Neural cell (in vitro differentiated cells): ENCODE data around the gene PIGA. TPM values are rescaled to one million over a fixed set of nuclear protein-coding genes. Genes with fewer than 3 reads are reported as not detected.

Source experiments
- H2AFZ ChIP-seq: fragments of 200-600, 300-800 bp; sonication (generic), shearing (Covaris generic); 2 replicates; pipeline ENCODE4 v1.6.0; 2014; ENCODE audit warnings: low read depth, mild to moderate bottlenecking, antibody characterized with exemption, low read length, moderate library complexity
- H3F3A ChIP-seq: fragments of 200-600 bp; shearing (Covaris generic); 2 replicates; pipeline ENCODE4 v1.6.1; 2016; ENCODE audit warnings: mild to moderate bottlenecking, moderate library complexity, mixed read lengths, antibody characterized with exemption, low read length; ENCODE audit not compliant: insufficient read depth, poor library complexity, severe bottlenecking
- H3K27ac ChIP-seq: fragments of 200-600, 300-800 bp; sonication (generic), shearing (Covaris generic); 2 replicates; pipeline ENCODE4 v1.5.1; 2014; ENCODE audit warnings: mild to moderate bottlenecking, low read length, moderate library complexity
- H3K27me3 ChIP-seq: fragments of 300-800, 200-600 bp; sonication (generic), shearing (Covaris generic); 2 replicates; pipeline ENCODE4 v1.6.0; 2014; ENCODE audit warnings: mild to moderate bottlenecking, low read depth, low read length, moderate library complexity; ENCODE audit not compliant: insufficient read depth
- H3K36me3 ChIP-seq: fragments of 300-800, 200-600 bp; sonication (generic), shearing (Covaris generic); 2 replicates; pipeline ENCODE4 v1.5.1; 2014; ENCODE audit warnings: mild to moderate bottlenecking, antibody characterized with exemption, low read length, moderate library complexity; ENCODE audit not compliant: insufficient read depth
- H3K4me2 ChIP-seq: fragments of 300-800, 200-600 bp; sonication (generic), shearing (Covaris generic); 2 replicates; pipeline ENCODE4 v1.6.0; 2014; ENCODE audit warnings: mild to moderate bottlenecking, low read length
- H3K4me3 ChIP-seq: fragments of 300-800, 200-600 bp; sonication (generic), shearing (Covaris generic); 2 replicates; pipeline ENCODE4 v1.5.1; 2014; ENCODE audit warnings: mild to moderate bottlenecking, low read length, moderate library complexity
- H3K79me2 ChIP-seq: fragments of 200-600 bp; shearing (Covaris generic); replicated peaks from 2 replicates; pipeline ENCODE4 v1.6.0; 2014; ENCODE audit warnings: mild to moderate bottlenecking, low read length, moderate library complexity; ENCODE audit not compliant: insufficient read depth
- H3K9ac ChIP-seq: fragments of 300-800, 200-600 bp; sonication (generic), shearing (Covaris generic); 2 replicates; pipeline ENCODE4 v1.6.1; 2016; ENCODE audit warnings: mild to moderate bottlenecking, low read length, mixed read lengths
- H3K9me2 ChIP-seq: fragments of 200-600 bp; shearing (Covaris generic); 2 replicates; pipeline ENCODE4 v1.6.1; 2016; ENCODE audit warnings: mild to moderate bottlenecking, low read length, mixed read lengths; ENCODE audit not compliant: insufficient read depth
- H3K9me3 ChIP-seq: fragments of 200-600, 300-800 bp; sonication (generic), shearing (Covaris generic); 2 replicates; pipeline ENCODE4 v1.6.1; 2016; ENCODE audit warnings: mild to moderate bottlenecking, mixed run types, low read length, moderate library complexity, mixed read lengths
- H4K20me1 ChIP-seq: fragments of 200-600 bp; shearing (Covaris generic); 2 replicates; pipeline ENCODE4 v1.6.1; 2016; ENCODE audit warnings: mild to moderate bottlenecking, mixed run types; ENCODE audit not compliant: insufficient read depth
- EP300 ChIP-seq: fragments of 450-650 bp; conservative IDR thresholded peaks from 2 replicates; pipeline ENCODE4 v1.6.1; 2014; ENCODE audit warnings: antibody characterized with exemption, mild to moderate bottlenecking, moderate library complexity; ENCODE audit not compliant: poor library complexity, severe bottlenecking
- EZH2 ChIP-seq: fragments of 200-600, 300-800 bp; shearing (Covaris generic), sonication (generic); IDR thresholded peaks from 2 replicates; pipeline ENCODE4 v1.6.1; 2014; ENCODE audit warnings: antibody characterized with exemption, low read length, borderline replicate concordance, mild to moderate bottlenecking; ENCODE audit not compliant: insufficient read depth, poor library complexity, severe bottlenecking
- MXI1 ChIP-seq: fragments of 450-650 bp; conservative IDR thresholded peaks from 2 replicates; pipeline ENCODE4 v1.6.1; 2014; ENCODE audit warnings: antibody characterized with exemption, mild to moderate bottlenecking; ENCODE audit not compliant: poor library complexity, severe bottlenecking
- POLR2AphosphoS5 ChIP-seq: IDR thresholded peaks from 2 replicates; pipeline ENCODE4 v1.6.1; 2012
- RAD21 ChIP-seq: fragments of 450-650 bp; conservative IDR thresholded peaks from 2 replicates; pipeline ENCODE4 v1.6.1; 2014; ENCODE audit warnings: antibody characterized with exemption, mild to moderate bottlenecking, moderate library complexity
- SMC3 ChIP-seq: fragments of 450-650 bp; conservative IDR thresholded peaks from 2 replicates; pipeline ENCODE4 v1.6.1; 2014; ENCODE audit warnings: antibody characterized with exemption, mild to moderate bottlenecking, moderate library complexity; ENCODE audit not compliant: poor library complexity
- TAF1 ChIP-seq: IDR thresholded peaks from 2 replicates; pipeline ENCODE4 v1.6.1; 2012; ENCODE audit warnings: low read depth
- polyA plus RNA-seq: library from polyadenylated mRNA; depleted of rRNA; stranded (reverse); fragments of >200 nt; gene quantifications from 2 replicates; pipeline ENCODE4 v1.2.3, GENCODE V29; 2014
- TF ChIP-seq, protein P1 (sequence below): fragments of 450-650 bp; IDR thresholded peaks from 2 replicates; pipeline ENCODE4 v1.5.1; 2014; ENCODE audit warnings: antibody characterized with exemption, mild to moderate bottlenecking, moderate library complexity; ENCODE audit not compliant: poor library complexity, severe bottlenecking
- TF ChIP-seq, protein P2 (sequence below): IDR thresholded peaks from 2 replicates; pipeline ENCODE4 v1.6.1; 2012; ENCODE audit warnings: borderline replicate concordance

PIGA gene
- polyA plus RNA-seq, 1 donor from 2014 or later, result 17.5 TPM

DNA sequence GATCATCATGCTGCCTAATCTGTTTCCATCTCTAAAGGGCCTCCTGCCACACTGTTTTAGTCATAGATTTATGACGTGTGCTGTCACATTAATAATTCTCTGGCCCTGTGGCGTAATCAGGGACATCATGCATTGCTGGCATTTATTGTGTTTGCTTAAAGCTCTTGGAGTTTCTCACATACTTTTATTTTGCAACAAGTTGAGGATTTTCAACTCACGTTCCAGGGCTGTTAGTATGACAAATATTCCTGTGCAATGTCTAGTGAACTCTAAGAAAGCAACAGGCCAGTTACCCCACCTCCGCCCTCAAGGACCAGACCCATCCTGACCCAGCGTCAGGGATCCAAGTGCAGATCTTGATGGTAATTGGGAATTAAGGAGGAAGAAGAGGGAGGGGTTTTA lies 7.8 kb upstream of the PIGA start:
- H3K9me2 ChIP-seq, result no peaks in the 10 kb centered on the region
- no peak for TF ChIP-seq POLR2AphosphoS5
- H3K79me2 ChIP-seq, result no peaks in the 10 kb centered on the region
- H3K9ac ChIP-seq, result no peak overlapping the region
- H3K36me3 ChIP-seq, result no peaks in the 10 kb centered on the region
- H3K27me3 ChIP-seq, result no peaks in the 10 kb centered on the region
- no peaks in the 10 kb centered on the region for H4K20me1 ChIP-seq
- H3K27ac ChIP-seq, result no peak overlapping the region
- H3K4me2 ChIP-seq, result no peak overlapping the region
- H3K9me3 ChIP-seq, result no peaks in the 10 kb centered on the region
- H3F3A ChIP-seq, result no peaks in the 10 kb centered on the region
- no peak overlapping the region for H3K4me3 ChIP-seq
- H2AFZ ChIP-seq, result no peak overlapping the region

DNA sequence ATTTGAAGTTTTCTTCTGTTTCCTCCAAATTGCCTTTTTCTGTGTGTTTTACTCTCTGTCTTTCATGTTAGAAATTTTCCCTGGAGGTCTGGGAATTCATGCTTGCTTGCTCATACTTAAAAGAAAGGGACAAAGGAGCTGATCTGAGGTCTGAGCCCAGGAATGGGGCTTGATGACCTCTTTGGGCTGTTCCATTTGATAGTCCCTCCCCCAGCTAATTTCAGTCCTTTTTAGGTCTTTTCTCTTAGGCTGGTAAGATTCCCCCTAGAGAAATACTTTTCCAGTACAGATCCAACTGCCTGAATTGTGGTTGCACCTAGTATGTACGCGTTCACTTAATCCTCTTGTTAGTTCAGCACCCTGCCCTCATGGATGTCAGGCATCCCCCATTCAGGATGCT lies 5.5 kb upstream of the PIGA start:
- Histone ChIP-seq H3K9me3 (no peaks in the 10 kb centered on the region), H3F3A (no peaks in the 10 kb centered on the region), H3K4me3 (no peak overlapping the region), H4K20me1 (no peaks in the 10 kb centered on the region), H3K36me3 (no peaks in the 10 kb centered on the region), H3K4me2 (no peak overlapping the region), H3K9ac (no peak overlapping the region), H3K79me2 (no peaks in the 10 kb centered on the region), H3K27me3 (no peaks in the 10 kb centered on the region), H3K9me2 (no peaks in the 10 kb centered on the region), H2AFZ (no peak overlapping the region), H3K27ac (no peak overlapping the region)
- TF ChIP-seq, protein P1, sequence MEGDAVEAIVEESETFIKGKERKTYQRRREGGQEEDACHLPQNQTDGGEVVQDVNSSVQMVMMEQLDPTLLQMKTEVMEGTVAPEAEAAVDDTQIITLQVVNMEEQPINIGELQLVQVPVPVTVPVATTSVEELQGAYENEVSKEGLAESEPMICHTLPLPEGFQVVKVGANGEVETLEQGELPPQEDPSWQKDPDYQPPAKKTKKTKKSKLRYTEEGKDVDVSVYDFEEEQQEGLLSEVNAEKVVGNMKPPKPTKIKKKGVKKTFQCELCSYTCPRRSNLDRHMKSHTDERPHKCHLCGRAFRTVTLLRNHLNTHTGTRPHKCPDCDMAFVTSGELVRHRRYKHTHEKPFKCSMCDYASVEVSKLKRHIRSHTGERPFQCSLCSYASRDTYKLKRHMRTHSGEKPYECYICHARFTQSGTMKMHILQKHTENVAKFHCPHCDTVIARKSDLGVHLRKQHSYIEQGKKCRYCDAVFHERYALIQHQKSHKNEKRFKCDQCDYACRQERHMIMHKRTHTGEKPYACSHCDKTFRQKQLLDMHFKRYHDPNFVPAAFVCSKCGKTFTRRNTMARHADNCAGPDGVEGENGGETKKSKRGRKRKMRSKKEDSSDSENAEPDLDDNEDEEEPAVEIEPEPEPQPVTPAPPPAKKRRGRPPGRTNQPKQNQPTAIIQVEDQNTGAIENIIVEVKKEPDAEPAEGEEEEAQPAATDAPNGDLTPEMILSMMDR, result no peak
- no peak for TF ChIP-seq MXI1
- no peak for TF ChIP-seq RAD21
- no peak for TF ChIP-seq POLR2AphosphoS5
- TF ChIP-seq TAF1, result no peak
- no peak for TF ChIP-seq SMC3
- TF ChIP-seq, protein P2, sequence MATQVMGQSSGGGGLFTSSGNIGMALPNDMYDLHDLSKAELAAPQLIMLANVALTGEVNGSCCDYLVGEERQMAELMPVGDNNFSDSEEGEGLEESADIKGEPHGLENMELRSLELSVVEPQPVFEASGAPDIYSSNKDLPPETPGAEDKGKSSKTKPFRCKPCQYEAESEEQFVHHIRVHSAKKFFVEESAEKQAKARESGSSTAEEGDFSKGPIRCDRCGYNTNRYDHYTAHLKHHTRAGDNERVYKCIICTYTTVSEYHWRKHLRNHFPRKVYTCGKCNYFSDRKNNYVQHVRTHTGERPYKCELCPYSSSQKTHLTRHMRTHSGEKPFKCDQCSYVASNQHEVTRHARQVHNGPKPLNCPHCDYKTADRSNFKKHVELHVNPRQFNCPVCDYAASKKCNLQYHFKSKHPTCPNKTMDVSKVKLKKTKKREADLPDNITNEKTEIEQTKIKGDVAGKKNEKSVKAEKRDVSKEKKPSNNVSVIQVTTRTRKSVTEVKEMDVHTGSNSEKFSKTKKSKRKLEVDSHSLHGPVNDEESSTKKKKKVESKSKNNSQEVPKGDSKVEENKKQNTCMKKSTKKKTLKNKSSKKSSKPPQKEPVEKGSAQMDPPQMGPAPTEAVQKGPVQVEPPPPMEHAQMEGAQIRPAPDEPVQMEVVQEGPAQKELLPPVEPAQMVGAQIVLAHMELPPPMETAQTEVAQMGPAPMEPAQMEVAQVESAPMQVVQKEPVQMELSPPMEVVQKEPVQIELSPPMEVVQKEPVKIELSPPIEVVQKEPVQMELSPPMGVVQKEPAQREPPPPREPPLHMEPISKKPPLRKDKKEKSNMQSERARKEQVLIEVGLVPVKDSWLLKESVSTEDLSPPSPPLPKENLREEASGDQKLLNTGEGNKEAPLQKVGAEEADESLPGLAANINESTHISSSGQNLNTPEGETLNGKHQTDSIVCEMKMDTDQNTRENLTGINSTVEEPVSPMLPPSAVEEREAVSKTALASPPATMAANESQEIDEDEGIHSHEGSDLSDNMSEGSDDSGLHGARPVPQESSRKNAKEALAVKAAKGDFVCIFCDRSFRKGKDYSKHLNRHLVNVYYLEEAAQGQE, result no peak
- TF ChIP-seq EZH2, result no peak
- no peak for TF ChIP-seq EP300

DNA sequence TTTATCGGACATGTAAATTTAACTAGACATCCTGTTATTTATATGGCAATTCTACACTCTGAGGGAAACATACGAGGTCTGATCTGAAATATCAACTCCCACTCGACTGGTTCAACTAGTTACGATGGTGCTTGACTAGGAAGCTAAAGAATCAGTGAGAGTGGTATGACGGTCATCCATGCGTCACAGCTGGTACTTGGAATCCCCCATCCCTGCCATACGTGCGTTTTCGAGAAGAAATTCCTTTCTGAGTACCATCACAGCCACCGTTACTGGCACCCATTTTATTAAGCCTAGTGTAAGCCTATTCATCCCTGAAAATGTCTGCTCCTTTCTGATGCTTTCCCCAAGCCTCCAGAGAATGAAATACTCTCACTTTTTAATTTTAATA lies 695 bp upstream of the PIGA start:
- peak overlapping the region; percentile 70 for H3K4me2 ChIP-seq
- peaks cover 5% of the 10 kb centered on the region for H3K79me2 ChIP-seq
- H3K27ac ChIP-seq, result no peak overlapping the region
- H3K9ac ChIP-seq, result peak overlapping the region; percentile 46
- TF ChIP-seq EZH2 (no peak), EP300 (no peak), RAD21 (no peak), TAF1 (no peak)
- TF ChIP-seq, protein P1, result no peak
- TF ChIP-seq, protein P2, result no peak
- no peaks in the 10 kb centered on the region for H3F3A ChIP-seq
- H2AFZ ChIP-seq, result peak overlapping the region; percentile 33
- no peaks in the 10 kb centered on the region for H4K20me1 ChIP-seq
- peak overlapping the region; percentile 81 for H3K4me3 ChIP-seq
- no peaks in the 10 kb centered on the region for H3K27me3 ChIP-seq
- no peaks in the 10 kb centered on the region for H3K9me2 ChIP-seq
- H3K36me3 ChIP-seq, result no peaks in the 10 kb centered on the region
- H3K9me3 ChIP-seq, result no peaks in the 10 kb centered on the region
